K562 (cell line): ENCODE data around the gene ASCL3. TPM values are rescaled to one million over a fixed set of nuclear protein-coding genes. Genes with fewer than 3 reads are reported as not detected.

ENCODE experiments used
- ARID3A ChIP-seq: IDR thresholded peaks from 2 replicates; pipeline ENCODE4 v1.6.1; 2012; ENCODE audit warnings: low read depth, low read length, improper control_type of control experiment, borderline replicate concordance
- CCAR2 ChIP-seq: fragments of 200-400 bp; formaldehyde crosslinking; IDR thresholded peaks from 2 replicates; pipeline ENCODE4 v1.6.1; 2017; ENCODE audit warnings: mild to moderate bottlenecking, low read depth, low read length
- DNMT1 ChIP-seq: fragments of 450-650 bp; IDR thresholded peaks from 2 replicates; pipeline ENCODE4 v1.6.1; 2016; ENCODE audit warnings: antibody characterized with exemption, mild to moderate bottlenecking
- E2F4 ChIP-seq: sonication (generic); formaldehyde crosslinking; IDR thresholded peaks from 2 replicates; pipeline ENCODE4 v1.8.0; 2022; ENCODE audit warnings: mild to moderate bottlenecking, low read depth, missing genetic modification reagents
- FOXJ3 ChIP-seq: sonication (generic); formaldehyde crosslinking; IDR thresholded peaks from 2 replicates; pipeline ENCODE4 v1.4.0; 2020; ENCODE audit warnings: mild to moderate bottlenecking, missing genetic modification reagents
- HMGXB4 ChIP-seq: sonication (generic); formaldehyde crosslinking; IDR thresholded peaks from 2 replicates; pipeline ENCODE4 v1.8.1; 2023; ENCODE audit warnings: mild to moderate bottlenecking, missing genetic modification reagents
- JUND ChIP-seq, 2 experiments: IDR thresholded peaks; 2 replicates in 1 of 2; 3 replicates in 1 of 2; pipeline ENCODE4 v1.6.1; 2011; ENCODE audit warnings: borderline replicate concordance in 2 of 2, low read depth in 2 of 2, low read length in 2 of 2, improper control_type of control experiment in 1 of 2, missing biosample characterization in 1 of 2, missing genetic modification characterization in 1 of 2, missing genetic modification reagents in 1 of 2
- KLF6 ChIP-seq: fragments of 250-450 bp; sonication (Bioruptor Pico); IDR thresholded peaks from 2 replicates; pipeline ENCODE4 v1.4.0; 2020; ENCODE audit warnings: mild to moderate bottlenecking, moderate library complexity, borderline replicate concordance
- RNF2 ChIP-seq: sonication (generic); IDR thresholded peaks from 2 replicates; pipeline ENCODE4 v1.6.1; 2016
- RNF219 ChIP-seq: fragments of 250-450 bp; sonication (Bioruptor Pico); IDR thresholded peaks from 2 replicates; pipeline ENCODE4 v1.5.0; 2022; ENCODE audit warnings: mild to moderate bottlenecking
- SMAD2 ChIP-seq: fragments of 150-350 bp; IDR thresholded peaks from 2 replicates; pipeline ENCODE4 v1.6.1; 2014; ENCODE audit warnings: low read depth, mild to moderate bottlenecking, low read length
- ZBTB7A ChIP-seq: IDR thresholded peaks from 2 replicates; pipeline ENCODE4 v1.6.1; 2011; ENCODE audit warnings: low read depth, mild to moderate bottlenecking, low read length, moderate library complexity, borderline replicate concordance; ENCODE audit not compliant: control insufficient read depth
- ZNF24 ChIP-seq: fragments of 450-650 bp; IDR thresholded peaks from 2 replicates; pipeline ENCODE4 v1.6.1; 2016
- ZNF324 ChIP-seq: fragments of 250-450 bp; sonication (Bioruptor Pico); IDR thresholded peaks from 2 replicates; pipeline ENCODE4 v1.4.0; 2020; ENCODE audit warnings: mild to moderate bottlenecking
- ZNF354B ChIP-seq: fragments of 250-450 bp; sonication (Bioruptor Pico); IDR thresholded peaks from 2 replicates; pipeline ENCODE4 v1.4.0; 2020
- ZNF398 ChIP-seq: fragments of 250-450 bp; sonication (Bioruptor Pico); IDR thresholded peaks from 2 replicates; pipeline ENCODE4 v1.8.0; 2021; ENCODE audit warnings: moderate library complexity, mild to moderate bottlenecking, inconsistent platforms
- ZNF436 ChIP-seq: fragments of 250-450, 450-650 bp; sonication (Bioruptor Pico); formaldehyde crosslinking; IDR thresholded peaks from 2 replicates; pipeline ENCODE4 v1.7.0; 2020; ENCODE audit warnings: mild to moderate bottlenecking
- polyA plus RNA-seq, 8 experiments: library from polyadenylated mRNA; depleted of rRNA in 4 of 8; stranded (reverse) in 5 of 8; unstranded in 3 of 8; fragments of >200 nt; fragmentation: Nextera tagmentation in 2 of 8; fragmentation: Illumina TruSeq in 1 of 8; extraction: Ambion mirVana in 2 of 8; extraction: Trizol in 1 of 8; gene quantifications; 2 replicates each; pipeline versions ENCODE4 v1.2.1 to v1.2.3, GENCODE V29; 2011 to 2014; ENCODE audit warnings: inconsistent platforms in 1 of 8, missing spikeins in 1 of 8
- total RNA-seq, 7 experiments: library from RNA; depleted of rRNA in 6 of 7; stranded (reverse); fragments of >200 nt in 6 of 7; fragmentation: Illumina TruSeq in 2 of 7; extraction: Trizol in 2 of 7; gene quantifications; 2 replicates each; pipeline versions ENCODE4 v1.2.1 to v1.2.3, GENCODE V29; 2011 to 2021; ENCODE audit warnings: low replicate concordance in 1 of 7

ASCL3 gene
- total and polyA plus RNA-seq, 9 of the 15 experiments (the other 6 are each of a cell fraction or from before 2014, with no cell fraction given) = not detected

- TF ChIP-seq E2F4 (CRISPR knock-in tag) = no peak
- TF ChIP-seq ARID3A = no peak
- TF ChIP-seq HMGXB4 (CRISPR knock-in tag) = no peak
- TF ChIP-seq ZNF354B (CRISPR knock-in tag) = no peak
- TF ChIP-seq ZNF436 (CRISPR knock-in tag) = no peak
- no peak for TF ChIP-seq KLF6 (CRISPR knock-in tag)
- no peak for TF ChIP-seq ZNF398 (CRISPR knock-in tag)
- no peak for TF ChIP-seq ZNF324 (CRISPR knock-in tag)
- TF ChIP-seq CCAR2 = no peak
- peak; percentile 58; the same call in 1 of the 2 replicates for TF ChIP-seq RNF2
- peak; percentile 97 for TF ChIP-seq JUND (IDR thresholded peaks at IDR 0.05; ENCODE audit: borderline replicate concordance, low read depth, low read length)
- TF ChIP-seq JUND (tag; IDR thresholded peaks at IDR 0.05; ENCODE audit: borderline replicate concordance, low read depth, low read length) = peak; percentile 93; the same call in 2 of the 3 replicates
- no peak for TF ChIP-seq FOXJ3
- no peak for TF ChIP-seq ZBTB7A
- no peak for TF ChIP-seq RNF219 (CRISPR knock-in tag)
- TF ChIP-seq ZNF24 = no peak
- no peak for TF ChIP-seq DNMT1
- TF ChIP-seq SMAD2 = no peak
Measured at GRCh38 chr11:8988329-8989234, 45.8 kb upstream of the ASCL3 start (continued).
